GM21825 (cell line): ENCODE measurements around the gene GGA2.
"Not testable (repeated sequence)": the region's sequence is repeated elsewhere in the genome, so short reads cannot be mapped to it uniquely, and the experiment has no call there.

Source experiments
- ATAC-seq: cut with Tn5 transposase; IDR thresholded peaks from one replicate; pipeline ENCODE4 v1.9.1; 2021; ENCODE audit warnings: mild to moderate bottlenecking, moderate library complexity; ENCODE audit not compliant: unreplicated experiment

Gene GGA2

DNA sequence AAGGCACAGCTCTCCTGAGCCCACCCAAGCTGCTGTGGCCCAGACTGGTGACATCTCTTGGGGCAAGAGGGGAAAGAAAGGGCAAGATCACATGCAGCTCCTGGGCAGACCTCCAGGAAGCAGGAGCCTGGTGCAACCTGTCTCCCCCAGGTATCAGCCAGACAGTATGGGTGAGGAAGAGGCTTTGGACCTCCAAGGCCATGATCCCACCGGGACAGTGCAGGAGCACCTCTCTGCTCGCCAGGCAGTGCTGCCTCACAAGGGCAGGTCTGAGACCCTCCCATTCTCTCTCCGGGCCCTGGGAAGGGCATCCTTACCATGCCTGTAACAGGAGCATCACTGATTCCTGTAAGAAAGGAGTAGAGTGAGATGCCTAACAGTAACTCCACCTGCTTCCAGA, 31.7 kb downstream of the GGA2 start:
- ATAC-seq: no peak

DNA sequence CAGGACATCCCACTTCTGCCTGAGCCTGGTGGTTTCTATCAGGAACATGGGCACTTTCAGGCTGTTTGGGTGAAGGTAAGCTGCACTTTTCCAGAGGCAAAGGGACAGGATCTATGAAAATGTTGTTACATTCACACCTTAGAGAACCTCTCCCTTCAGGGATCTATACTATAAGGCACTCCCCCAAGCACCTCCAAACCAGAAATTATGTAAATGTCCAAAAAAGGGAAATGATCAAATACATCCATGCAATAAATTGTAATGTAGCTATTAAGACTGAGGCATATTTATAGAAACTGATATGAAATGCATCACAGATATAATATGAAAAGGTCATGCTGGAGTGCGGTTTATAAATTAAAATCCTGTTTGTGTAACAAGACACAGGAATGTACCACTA, 34.0 kb downstream of the GGA2 start:
- no peak for ATAC-seq

DNA sequence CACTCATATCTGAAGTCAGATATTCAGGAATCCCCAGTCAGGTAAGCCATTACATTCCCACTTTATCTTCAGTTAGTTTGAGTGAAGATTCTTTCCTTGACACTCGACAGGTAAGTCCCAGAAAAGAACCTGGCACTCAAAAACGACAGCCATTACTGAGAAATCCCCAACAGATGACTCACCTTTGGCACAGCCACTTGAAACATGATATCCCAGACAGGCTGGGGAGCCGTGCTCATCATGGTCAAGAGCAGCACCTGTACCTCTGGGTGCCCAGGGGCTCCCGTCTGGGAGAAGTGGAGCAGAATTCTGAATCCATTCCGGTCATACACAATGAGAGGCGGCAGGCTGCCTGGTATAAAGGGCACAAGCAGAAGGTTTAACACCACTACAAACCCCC, 40.5 kb downstream of the GGA2 start:
- no peak for ATAC-seq

DNA sequence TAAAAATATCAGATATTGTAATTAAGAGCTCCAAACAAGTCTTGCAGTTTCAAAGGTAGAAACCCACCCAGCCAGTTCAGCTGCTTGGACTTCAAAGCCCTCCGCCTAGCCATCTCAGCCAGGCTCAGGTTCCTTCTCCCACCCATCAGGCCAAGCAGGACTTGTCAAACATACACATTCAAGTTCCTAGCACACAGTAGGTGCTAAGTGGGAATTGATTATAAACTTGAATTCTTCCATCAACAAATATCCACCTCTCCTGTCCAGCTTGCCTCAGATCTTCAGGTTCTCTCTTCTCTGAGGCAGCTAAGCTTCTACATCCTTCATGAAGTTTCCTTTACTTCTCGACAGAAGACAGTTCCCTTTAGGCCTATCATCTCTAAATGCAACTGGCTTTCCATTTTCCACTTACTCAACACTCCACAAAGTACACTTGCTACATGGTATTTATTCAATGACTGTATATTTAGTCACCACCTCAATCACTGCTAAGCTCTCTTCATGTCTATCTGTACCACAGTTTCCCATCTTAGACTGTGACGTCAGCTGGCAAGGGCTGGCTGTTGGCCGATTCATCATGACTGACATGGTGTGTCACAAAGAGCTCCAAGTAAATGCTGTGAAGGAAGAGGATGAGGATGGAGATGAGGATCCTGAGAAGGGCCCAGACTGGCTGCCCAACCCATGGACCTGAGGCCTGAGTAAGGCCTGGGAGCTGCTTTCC, 44.0 kb downstream of the GGA2 start:
- ATAC-seq: no peak

DNA sequence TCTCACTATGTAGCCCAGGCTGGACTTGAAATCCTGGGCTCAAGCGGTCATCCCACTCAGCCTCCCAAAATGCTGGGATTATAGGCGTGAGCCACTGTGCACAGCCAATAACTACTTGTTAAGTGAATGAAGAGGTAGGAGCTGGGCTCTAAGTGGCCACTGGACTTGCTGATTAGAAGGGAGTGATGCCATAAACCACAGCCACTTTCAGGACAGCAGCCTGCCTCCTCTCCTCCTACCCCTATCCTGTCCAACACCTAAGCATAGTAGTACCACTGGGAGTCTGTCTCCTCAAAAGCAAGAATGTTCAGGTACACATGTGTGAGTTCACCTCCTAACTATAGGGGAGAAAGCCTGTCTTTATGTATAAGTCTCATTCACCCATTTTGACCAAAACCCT, 45.1 kb downstream of the GGA2 start:
- ATAC-seq: no peak

DNA sequence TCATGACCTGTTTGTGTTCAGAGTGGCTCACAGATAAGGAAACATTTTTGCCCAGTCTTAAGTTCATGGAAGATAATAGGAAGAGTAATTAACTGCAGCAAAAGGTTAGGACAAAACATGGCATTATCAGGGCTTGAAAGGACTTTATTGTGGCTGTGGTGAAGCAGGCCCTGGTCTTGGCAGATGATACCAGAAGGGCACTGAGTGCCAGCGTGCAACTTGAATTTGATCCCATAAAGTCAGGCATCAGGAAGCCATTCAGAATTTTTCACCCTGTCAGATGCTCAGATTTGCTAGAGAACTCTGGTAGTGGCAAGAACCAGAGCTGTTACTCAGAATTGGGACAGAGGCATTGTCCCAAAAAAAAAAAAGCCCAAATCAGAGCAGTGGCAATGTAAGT, 46.1 kb downstream of the GGA2 start:
- ATAC-seq: no peak

DNA sequence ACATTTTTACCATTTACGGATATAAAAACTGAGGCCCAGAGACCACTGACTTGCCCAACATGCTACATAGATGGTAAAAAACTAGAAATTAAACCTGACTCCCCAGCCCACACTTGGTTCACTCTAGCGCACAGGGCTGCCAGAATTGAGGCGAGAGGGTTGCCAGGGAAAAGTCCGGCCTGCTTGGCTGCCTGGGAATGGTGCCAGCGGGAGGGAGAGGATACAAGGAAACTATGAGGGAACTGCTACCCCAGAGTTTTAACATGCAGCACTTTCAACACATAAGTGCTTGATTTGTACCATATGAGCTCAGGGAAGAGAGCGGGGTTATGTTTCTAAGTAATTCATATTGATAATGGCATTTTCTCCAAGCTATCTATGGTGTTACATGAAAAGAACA, 47.3 kb downstream of the GGA2 start:
- not testable (repeated sequence) for ATAC-seq

DNA sequence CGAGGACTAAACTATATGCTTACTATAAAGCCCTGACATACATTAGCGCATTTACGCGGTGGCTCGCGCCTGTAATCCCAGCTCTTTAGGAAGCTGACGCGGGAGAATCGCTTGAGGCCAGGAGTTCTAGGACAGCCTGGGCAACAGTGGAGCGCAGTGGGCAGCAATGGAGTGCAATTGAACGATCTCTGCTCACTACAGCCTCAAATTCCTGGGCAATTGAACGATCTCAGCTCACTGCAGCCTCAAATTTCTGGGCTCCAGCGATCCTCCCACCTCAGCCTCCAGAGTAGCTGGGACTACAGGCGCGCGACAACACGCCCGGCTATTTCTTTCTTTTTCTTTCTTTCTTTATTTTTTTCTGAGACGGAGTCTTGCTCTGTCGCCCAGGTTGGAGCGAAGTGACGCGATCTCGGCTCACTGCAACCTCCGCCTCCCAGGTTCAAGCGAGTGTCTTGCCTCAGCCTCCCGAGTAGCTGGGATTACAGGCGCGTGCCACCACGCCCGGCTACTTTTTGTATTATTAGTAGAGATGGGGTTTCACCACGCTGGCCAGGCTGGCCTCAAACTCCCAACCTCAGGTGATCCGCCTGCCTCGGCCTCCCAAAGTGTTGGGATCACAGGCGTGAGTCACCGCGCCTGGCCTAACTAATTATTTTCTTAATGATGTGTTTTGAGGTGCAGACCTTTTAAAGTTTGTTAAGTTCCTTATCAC, 56.8 kb downstream of the GGA2 start:
- ATAC-seq: no peak

DNA sequence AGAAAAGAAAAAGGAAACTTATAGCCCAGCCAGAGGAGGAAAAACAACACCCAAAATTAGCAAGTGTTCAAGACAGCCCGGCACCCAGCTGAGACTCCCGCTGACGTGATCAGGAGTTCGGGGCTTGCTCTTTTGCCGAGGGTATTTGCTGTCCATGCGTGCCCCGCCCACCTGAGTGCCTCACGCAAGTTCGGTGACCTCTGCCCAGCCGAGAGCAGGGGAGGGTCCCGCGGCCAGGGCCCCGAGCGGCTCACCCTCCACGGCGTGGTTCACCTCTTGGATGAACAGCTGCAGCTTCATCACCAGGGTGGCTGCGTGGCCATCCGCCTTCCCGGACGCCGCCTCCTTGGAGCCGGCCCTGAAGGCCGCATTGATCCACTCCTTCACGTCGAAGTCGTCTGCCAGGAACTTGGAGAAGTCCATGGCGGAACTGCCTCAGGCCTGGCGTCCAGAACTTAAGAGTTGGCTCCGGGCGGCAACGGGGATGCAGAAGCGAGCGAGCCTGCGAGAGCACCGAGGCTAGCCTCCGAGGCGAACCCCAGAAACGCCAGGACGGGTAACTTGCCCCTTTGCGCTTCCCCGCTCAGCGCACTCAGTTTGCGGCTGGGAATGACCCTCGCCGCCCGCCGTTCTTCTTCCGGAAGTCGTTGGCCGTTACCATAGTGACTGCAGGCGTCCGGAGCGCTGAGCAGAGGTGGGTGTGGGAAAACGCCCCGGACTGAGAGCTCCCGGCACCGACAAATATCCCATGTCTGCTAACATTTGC, 57.5 kb downstream of the GGA2 start, which contains the start of gene COG7:
Gene COG7, minus strand, starts transcription at position 618 of the 766 bp plus-strand sequence. Its CDS starts 195 bp downstream, at position 423.
- ATAC-seq: peak; percentile 66

DNA sequence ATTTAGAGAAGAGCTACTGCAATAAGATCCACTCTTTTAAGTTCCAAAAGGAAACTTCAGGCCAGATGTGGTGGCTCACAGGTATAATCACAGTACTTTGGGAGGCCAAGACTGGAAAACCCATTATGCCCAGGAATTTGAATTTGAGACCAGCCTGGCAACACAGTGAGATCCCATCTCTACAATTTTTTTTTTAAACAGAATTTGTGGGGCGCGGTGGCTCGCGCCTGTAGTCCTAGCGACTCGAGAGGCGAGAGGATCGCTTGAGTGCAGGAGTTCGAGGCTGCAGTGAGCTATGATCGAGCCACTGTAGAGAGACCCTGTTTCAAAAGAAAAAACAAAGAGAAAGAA, 58.1 kb downstream of the GGA2 start:
- ATAC-seq: no peak

DNA sequence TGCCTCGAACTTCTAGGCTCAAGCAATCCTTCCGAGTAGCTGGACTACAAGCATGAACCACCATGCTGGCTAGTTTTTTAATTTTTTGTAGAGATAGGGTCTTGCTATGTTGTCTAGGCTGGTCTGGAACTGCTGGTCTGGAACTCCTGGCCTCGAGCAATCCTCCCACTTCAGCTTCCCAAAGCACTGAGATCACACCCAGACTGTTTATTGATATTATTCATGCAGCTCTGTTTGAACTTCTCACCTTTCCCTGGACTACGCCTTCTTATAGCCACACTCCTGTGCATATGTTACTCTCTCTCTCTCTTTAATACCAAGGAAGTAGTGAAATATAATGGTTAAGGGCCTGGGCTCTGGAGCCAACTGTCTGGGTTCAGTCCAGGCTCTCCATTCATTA, 61.9 kb downstream of the GGA2 start:
- ATAC-seq: no peak

DNA sequence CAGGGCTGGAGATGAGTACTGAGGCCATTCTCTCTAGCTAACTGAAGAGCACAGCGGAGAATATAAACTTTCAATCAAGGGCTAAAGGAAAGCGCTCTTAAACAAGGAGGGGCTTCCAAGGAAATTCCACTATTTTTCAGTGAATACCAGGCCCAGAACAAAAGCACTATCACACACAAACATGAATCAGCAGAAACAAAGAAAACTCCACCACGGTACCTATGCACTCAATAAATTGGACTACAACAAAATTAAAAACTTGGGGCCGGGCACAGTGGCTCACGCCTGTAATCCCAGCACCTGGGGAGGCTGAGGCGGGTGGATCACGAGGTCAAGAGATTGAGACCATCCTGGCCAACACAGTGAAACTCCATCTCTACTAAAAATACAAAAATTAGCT, 72.8 kb downstream of the GGA2 start:
- not testable (repeated sequence) for ATAC-seq

DNA sequence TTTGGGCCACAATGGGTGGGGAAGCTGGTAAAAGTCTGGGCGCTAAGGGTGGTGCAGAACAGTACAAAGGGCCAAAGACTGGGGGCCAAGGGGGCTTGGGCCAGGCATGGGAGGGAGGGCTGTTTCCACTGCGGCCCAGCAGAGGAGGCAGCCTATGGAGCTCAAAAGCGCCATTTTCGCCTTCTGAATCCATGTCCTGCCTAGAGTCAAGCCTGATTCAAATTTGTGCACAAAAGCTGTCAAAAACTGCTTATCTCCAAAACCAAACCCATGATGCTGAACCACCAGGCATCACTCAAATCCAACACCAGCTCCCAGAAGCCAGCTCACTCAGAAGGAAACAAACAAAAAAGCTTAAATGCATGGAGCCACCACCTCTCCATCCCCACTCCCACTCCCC, 73.3 kb downstream of the GGA2 start:
- no peak for ATAC-seq

DNA sequence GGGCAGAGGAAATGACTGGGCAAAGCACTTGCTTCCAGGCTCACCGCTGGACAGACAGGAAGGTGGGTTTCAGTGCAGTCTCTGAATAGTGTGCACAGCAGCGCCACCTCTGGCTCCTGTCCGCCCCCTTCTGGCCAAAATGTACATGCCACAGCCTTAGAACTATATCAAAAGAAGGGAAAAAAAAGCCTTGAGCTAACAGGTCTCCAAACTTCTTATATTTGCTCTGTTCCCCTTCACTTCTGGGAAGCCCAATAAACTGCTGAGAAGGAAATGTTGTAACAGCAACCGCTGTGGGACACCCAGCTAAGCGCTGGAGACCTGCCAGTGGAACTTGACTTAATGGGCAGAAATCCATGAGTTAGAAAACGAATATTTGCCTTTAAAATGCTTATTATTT, 74.8 kb downstream of the GGA2 start:
- ATAC-seq: no peak

DNA sequence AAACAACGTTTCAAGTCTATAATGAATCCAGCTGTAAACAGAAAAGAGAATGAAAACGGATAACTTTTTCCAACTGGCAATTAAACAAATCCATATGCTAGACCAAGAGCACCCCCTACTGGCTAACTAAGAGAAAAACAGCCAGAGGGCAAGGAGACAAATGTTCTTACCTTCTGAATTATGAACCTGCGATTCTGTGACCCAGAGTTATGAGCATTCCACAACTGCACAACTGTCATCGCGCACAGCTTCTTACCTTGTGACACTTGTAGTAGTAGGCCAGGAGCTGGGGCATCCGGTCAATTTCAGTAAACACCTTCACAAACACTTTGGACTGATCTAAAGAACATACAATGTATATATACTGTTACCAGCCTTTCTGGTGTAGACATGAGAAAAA, 75.9 kb downstream of the GGA2 start:
- ATAC-seq: no peak

DNA sequence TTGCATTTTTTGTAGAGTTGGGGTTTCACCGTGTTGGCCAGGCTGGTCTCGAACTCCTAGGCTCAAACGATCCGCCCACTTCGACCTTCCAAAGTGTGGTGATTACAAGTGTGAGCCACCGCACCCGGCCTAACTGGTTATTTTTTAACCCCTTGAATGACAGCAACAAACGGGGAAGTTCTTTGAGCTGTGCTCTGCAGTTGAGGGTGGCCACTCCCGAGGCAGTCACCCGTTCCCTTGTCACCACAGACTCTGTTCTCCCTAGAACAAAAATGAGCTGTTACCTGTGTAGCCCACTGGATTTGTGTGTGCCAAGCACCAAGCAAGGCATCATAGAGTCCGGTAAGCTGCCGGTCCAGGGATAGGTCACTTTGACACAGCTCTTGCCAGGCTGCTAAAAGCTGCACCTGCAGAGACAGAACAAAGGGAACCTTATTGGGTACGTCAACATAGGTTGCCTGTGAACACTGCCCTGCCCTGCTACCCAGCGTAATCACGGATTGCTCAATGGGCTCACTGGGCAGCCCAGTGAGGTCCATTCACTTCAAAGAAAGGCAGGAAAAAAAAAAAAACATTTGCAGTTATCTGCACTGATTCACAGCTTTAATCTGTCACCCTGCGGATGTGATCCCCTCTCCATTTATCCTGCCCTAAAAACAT, 76.9 kb downstream of the GGA2 start:
- no peak for ATAC-seq

DNA sequence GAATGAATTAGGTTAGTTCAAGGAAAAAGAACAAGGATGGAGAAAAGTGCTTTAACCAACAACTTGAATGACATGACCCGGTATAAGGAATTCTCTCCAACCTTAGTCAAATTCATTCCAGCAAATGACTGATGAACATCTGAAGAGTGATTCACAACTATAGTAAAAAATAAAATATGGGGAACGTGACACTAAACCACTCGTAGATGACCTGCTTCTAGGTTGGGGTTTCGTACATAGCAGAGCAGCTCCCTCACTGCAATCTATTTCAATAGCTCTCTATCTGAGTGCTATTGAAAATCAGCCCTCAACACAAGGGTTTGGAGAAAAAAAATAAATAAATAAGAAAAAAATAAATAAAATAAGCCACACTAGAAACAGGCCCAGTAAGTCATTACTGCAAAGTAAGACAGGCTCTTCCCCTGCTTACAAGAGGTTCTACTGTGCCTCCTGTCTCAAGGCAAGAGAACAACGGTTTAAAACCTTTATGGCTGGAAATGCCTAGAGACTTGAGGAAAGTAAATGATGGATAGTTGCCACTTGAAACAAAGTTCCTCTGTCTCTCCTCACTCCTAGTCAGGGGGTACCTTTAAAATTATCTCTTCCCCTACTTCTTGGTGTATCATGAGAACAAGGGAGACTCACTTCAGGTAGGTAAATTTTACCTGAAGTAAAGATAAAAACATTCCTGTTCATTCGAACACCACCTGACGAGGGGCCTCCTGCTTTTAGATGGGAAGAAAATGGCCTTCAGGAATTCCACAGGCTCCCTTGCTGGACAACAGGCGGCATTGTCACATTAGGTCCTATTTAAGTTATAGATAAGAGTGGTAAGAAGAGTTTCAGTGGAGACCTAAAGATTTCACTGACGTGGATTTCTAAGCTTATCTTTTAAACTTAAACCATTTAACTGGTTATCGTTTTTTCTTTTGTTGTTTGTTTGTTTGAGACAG, 77.8 kb downstream of the GGA2 start:
- no peak for ATAC-seq

DNA sequence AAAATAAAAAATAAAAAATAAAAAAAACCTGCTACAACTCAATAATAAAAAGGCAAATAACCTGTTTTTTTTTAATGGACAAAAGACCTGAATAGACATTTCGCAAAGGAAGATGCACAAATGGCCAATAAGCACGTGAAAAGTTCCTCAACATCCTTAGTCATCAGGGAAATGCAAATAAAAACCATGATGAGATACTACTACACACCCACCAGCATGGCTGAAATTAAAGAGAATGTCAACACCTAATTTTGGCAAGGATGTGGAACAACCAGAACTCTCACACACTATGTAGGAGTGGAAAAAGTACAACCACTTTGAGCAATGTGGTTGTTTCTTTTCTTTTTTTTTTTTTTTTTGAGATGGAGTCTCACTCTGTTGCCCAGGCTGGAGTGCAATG, 81.9 kb downstream of the GGA2 start:
- no peak for ATAC-seq

DNA sequence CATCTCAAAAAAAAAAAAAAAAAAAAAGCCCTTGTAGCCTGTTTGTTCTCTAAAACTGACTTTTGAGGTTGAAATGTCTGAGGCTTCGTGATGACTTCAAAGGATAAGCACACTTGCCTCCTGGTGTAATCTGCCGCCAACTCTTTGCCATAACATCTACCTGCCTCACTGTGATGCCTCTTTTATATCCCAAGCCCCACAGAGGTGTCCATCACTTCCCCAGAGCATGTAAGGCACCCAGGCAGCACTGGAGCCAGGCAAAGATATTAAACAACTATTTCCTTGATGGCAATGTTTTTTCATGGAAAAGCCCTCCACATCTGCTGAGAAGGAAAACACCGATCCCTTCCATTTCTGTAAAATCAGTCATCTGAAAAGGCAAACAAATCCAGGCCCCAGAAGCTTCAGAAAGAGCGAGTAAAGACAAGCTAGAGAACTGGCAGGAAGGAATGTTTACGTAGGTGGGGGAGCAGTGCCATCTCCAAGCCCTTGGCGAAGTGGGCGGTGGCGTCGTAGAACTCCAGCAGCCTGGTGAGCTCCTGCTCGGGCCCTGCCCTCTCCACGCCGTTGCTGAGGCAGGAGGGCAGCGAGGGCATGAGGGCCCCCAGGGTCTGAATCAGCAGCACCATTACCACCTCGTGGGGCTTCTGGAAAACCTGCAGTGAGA, 85.9 kb downstream of the GGA2 start:
- no peak for ATAC-seq
